Fibroblast of mammary gland (primary cell): ENCODE results near the gene GULP1.
"Not testable (repeated sequence)": the region's sequence is repeated elsewhere in the genome, so short reads cannot be mapped to it uniquely, and the experiment has no call there.

Source experiments
- DNase-seq: peaks from one replicate; pipeline ENCODE4 v3.0.0-alpha.2; 2010; ENCODE audit warnings: low read depth
- H3K4me3 ChIP-seq: 2 replicates; pipeline ENCODE4 v1.5.1; 2011; ENCODE audit warnings: low read depth, mild to moderate bottlenecking, low read length, moderate library complexity; ENCODE audit not compliant: control insufficient read depth
- CTCF ChIP-seq: conservative IDR thresholded peaks from 2 replicates; pipeline ENCODE4 v1.5.1; 2011; ENCODE audit warnings: low read depth, low read length, inconsistent platforms; ENCODE audit not compliant: control insufficient read depth, insufficient read depth

GULP1 gene

GRCh38 chr2:188297978-188298377, 6.3 kb downstream of the GULP1 start:
- TF ChIP-seq CTCF: no peak
- DNase-seq: no peak
- no peak overlapping the region for H3K4me3 ChIP-seq

GRCh38 chr2:188298937-188299371, 7.3 kb downstream of the GULP1 start:
- DNase-seq: peak; percentile 25
- H3K4me3 ChIP-seq: not testable (repeated sequence)

- TF ChIP-seq CTCF: no peak
- no peak for DNase-seq
- H3K4me3 ChIP-seq: no peak overlapping the region
These were observed 11.8 kb downstream of the GULP1 start for GRCh38 chr2:188303363-188304031.

GRCh38 chr2:188305271-188305670, 13.6 kb downstream of the GULP1 start:
- H3K4me3 ChIP-seq: no peak overlapping the region
- no peak for DNase-seq
- no peak for TF ChIP-seq CTCF

- no peak for DNase-seq
- no peak for TF ChIP-seq CTCF
- H3K4me3 ChIP-seq: no peak overlapping the region
These were observed 14.6 kb downstream of the GULP1 start for GRCh38 chr2:188306271-188306670.

- peak; percentile 11 for DNase-seq
- no peak overlapping the region for H3K4me3 ChIP-seq
- no peak for TF ChIP-seq CTCF
These were observed 16.2 kb downstream of the GULP1 start for GRCh38 chr2:188307850-188308283.

- DNase-seq: no peak
- no peak for TF ChIP-seq CTCF
- H3K4me3 ChIP-seq: no peak overlapping the region
These were observed 16.8 kb downstream of the GULP1 start for GRCh38 chr2:188308483-188308882.
